HG02884 (cell line): ENCODE data around the gene ETV3L.

Experiments used
- ATAC-seq: cut with Tn5 transposase; IDR thresholded peaks from one replicate; pipeline ENCODE4 v1.9.1; 2021; ENCODE audit warnings: mild to moderate bottlenecking, moderate library complexity; ENCODE audit not compliant: unreplicated experiment

Gene ETV3L

GRCh38 chr1:157132616-157133167, 33.1 kb upstream of the ETV3L start:
- no peak for ATAC-seq

- ATAC-seq = no peak
Observed at GRCh38 chr1:157132111-157132510, 32.5 kb upstream of the ETV3L start.

GRCh38 chr1:157131281-157131680, 31.7 kb upstream of the ETV3L start:
- ATAC-seq = no peak

- no peak for ATAC-seq
Observed at GRCh38 chr1:157124855-157125254, 25.2 kb upstream of the ETV3L start.

- no peak for ATAC-seq
Observed at GRCh38 chr1:157119448-157119847, 19.8 kb upstream of the ETV3L start.

GRCh38 chr1:157119008-157119407, 19.4 kb upstream of the ETV3L start:
- ATAC-seq = no peak

GRCh38 chr1:157117527-157118057, 18.0 kb upstream of the ETV3L start:
- no peak for ATAC-seq

- no peak for ATAC-seq
Observed at GRCh38 chr1:157116737-157117103, 17.1 kb upstream of the ETV3L start.

- ATAC-seq = no peak
Observed at GRCh38 chr1:157115851-157116736, 16.5 kb upstream of the ETV3L start.

- no peak for ATAC-seq
Observed at GRCh38 chr1:157115429-157115838, 15.8 kb upstream of the ETV3L start.

GRCh38 chr1:157114183-157115121, 14.8 kb upstream of the ETV3L start:
- no peak for ATAC-seq

- no peak for ATAC-seq
Observed at GRCh38 chr1:157113631-157114030, 14.0 kb upstream of the ETV3L start.

GRCh38 chr1:157113106-157113505, 13.5 kb upstream of the ETV3L start:
- ATAC-seq = no peak

- no peak for ATAC-seq
Observed at GRCh38 chr1:157112186-157112867, 12.7 kb upstream of the ETV3L start.

- ATAC-seq = no peak
Observed at GRCh38 chr1:157111396-157112165, 12.0 kb upstream of the ETV3L start.

- ATAC-seq = no peak
Observed at GRCh38 chr1:157110686-157111085, 11.1 kb upstream of the ETV3L start.

GRCh38 chr1:157110003-157110402, 10.4 kb upstream of the ETV3L start:
- ATAC-seq = no peak

GRCh38 chr1:157108448-157108847, 8.8 kb upstream of the ETV3L start:
- no peak for ATAC-seq

- no peak for ATAC-seq
Observed at GRCh38 chr1:157107702-157108101, 8.1 kb upstream of the ETV3L start.

- no peak for ATAC-seq
Observed at GRCh38 chr1:157106813-157107189, 7.2 kb upstream of the ETV3L start.
